GM23338 (cell line): ENCODE measurements around the gene CAMTA1. TPM values are rescaled to one million over a fixed set of nuclear protein-coding genes. Genes with fewer than 3 reads are reported as not detected.

Experiments
- JUNB ChIP-seq: IDR thresholded peaks from one replicate; pipeline ENCODE4 v1.6.1; 2016; ENCODE audit warnings: antibody characterized with exemption; ENCODE audit not compliant: unreplicated experiment
- NANOG ChIP-seq: IDR thresholded peaks from 2 replicates; pipeline ENCODE4 v1.6.1; 2016; ENCODE audit warnings: antibody characterized with exemption, borderline replicate concordance
- POLR2AphosphoS5 ChIP-seq: IDR thresholded peaks from 2 replicates; pipeline ENCODE4 v1.6.1; 2016; ENCODE audit warnings: antibody characterized with exemption, low read depth
- REST ChIP-seq: IDR thresholded peaks from one replicate; pipeline ENCODE4 v1.6.1; 2018; ENCODE audit warnings: antibody characterized with exemption; ENCODE audit not compliant: unreplicated experiment
- STAT1 ChIP-seq: IDR thresholded peaks from one replicate; pipeline ENCODE4 v1.6.1; 2016; ENCODE audit warnings: antibody characterized with exemption; ENCODE audit not compliant: unreplicated experiment
- ZNF331 ChIP-seq: fragments of 250-450 bp; sonication (Bioruptor Pico); IDR thresholded peaks from 2 replicates; pipeline ENCODE4 v1.5.0; 2020; ENCODE audit warnings: low read depth, mild to moderate bottlenecking, moderate library complexity
- ZNF462 ChIP-seq: fragments of 250-450 bp; sonication (Bioruptor Pico); IDR thresholded peaks from 2 replicates; pipeline ENCODE4 v1.5.0; 2020; ENCODE audit warnings: mild to moderate bottlenecking, moderate library complexity
- polyA plus RNA-seq: library from polyadenylated mRNA; unstranded; fragments of >200 nt; fragmentation: Nextera tagmentation; extraction: Ambion mirVana; gene quantifications from 2 replicates; pipeline ENCODE4 v1.2.1, GENCODE V29; 2016
- total RNA-seq: library from RNA; depleted of rRNA; stranded (reverse); fragments of >200 nt; shearing (Covaris generic); gene quantifications from 2 replicates; pipeline ENCODE4 v1.2.3, GENCODE V29; 2014

Gene CAMTA1
- total and polyA plus RNA-seq, 2 experiments from 2014 or later: 115 to 519 TPM

GRCh38 chr1:7113822-7114221 lies 328.6 kb downstream of the CAMTA1 start (continued):
- TF ChIP-seq ZNF462 (CRISPR knock-in tag): no peak
- no peak for TF ChIP-seq POLR2AphosphoS5
- TF ChIP-seq STAT1: no peak
- no peak for TF ChIP-seq ZNF331 (CRISPR knock-in tag)
- TF ChIP-seq JUNB: no peak
- no peak for TF ChIP-seq REST
- TF ChIP-seq NANOG: no peak
